Measurements from ENCODE around the gene LDLR.

Gene LDLR

DNA sequence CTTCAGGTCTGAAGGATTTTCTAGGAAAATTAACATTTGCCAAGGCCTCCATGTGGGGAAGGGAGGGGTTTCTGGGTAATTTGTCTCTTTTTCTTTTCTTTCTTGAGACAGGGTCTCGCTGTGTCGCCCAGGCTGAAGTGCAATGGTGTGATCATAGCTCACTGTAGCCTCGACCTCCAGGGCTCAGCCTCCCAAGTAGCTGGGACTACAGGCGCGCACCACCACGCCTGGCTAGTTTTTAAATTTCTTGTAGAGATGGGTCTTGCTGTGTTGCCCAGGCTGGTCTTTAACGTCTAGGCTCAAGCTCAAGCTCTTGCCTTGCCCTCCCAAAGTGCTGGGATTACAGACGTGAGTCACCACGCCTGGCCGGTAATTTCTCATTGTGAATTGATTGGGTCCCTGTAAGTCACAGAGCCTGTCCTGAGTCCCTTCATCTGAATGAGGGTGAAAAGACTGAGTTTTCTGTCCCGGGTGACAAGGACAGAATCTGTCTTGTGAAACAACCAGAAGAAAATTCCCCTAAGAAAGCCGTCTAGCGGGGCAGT is 76.3 kb downstream of the LDLR start:
- Histone ChIP-seq H3K4me3 (ENCODE audit: low read length) (peak overlapping the region; percentile 75), H3K27me3 (replicated peaks; ENCODE audit: control insufficient read depth, insufficient read depth, low read length) (no peaks in the 10 kb centered on the region), H3K4me1 (ENCODE audit: control insufficient read depth, insufficient read depth, low read length) (peaks cover 58% of the 10 kb centered on the region), H3K9ac (ENCODE audit: low read length) (peak overlapping the region; percentile 95), H3K9me3 (ENCODE audit: control insufficient read depth, low read length) (no peaks in the 10 kb centered on the region), H3K36me3 (ENCODE audit: control insufficient read depth, insufficient read depth, low read length, severe bottlenecking) (peaks cover 47% of the 10 kb centered on the region)
- peak; percentile 33 for DNase-seq (ENCODE audit: low read depth)

DNA sequence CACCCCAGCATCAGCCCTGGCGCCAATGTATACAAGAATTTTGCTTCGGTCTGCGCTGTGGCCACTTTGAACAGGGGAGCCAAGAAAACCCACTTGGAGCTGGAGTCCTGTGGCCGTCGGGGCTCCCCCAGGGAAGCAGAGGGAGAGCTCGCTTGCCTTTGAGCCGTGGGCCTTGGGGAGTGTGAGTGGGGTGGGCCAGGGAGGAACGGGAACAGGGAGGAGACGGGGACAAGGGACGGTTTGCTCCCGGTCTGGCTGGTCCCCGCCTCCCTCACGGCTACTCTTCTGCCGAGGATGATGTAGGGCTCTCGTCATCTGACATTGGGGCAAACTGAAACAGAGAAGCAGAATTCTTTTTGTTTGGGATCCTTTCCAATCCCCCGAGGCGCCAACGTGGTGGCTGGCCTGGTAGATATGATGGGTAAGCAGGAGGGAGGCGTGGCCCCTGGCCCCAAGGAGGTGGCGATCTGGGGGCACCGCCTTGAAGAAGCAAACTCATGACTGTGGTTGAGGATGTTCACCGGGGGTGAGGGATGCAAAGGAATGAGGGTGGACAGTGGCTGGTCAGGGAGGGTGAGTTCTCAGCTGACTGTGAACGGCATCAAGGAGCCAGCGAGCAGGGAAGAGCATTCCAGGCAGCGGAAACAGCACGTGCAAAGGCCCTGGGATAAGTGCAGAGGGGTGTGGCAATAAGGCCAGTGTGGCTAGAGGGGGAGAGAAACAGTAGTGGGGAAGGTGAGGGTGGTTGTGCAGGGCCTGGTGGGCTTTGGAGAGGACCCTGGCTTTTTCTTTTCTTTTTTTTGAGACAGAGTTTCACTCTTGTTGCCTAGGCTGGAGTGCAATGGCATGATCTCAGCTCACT is 77.2 kb downstream of the LDLR start:
- no peaks in the 10 kb centered on the region for H3K9me3 ChIP-seq (ENCODE audit: control insufficient read depth, low read length)
- peaks cover 57% of the 10 kb centered on the region for H3K36me3 ChIP-seq (ENCODE audit: control insufficient read depth, insufficient read depth, low read length, severe bottlenecking)
- H3K27me3 ChIP-seq (replicated peaks; ENCODE audit: control insufficient read depth, insufficient read depth, low read length): no peaks in the 10 kb centered on the region
- H3K4me3 ChIP-seq (ENCODE audit: low read length): peak overlapping the region; percentile 75
- H3K9ac ChIP-seq (ENCODE audit: low read length): peak overlapping the region; percentile 95
- H3K4me1 ChIP-seq (ENCODE audit: control insufficient read depth, insufficient read depth, low read length): peaks cover 62% of the 10 kb centered on the region
- peak; percentile 70 for DNase-seq (ENCODE audit: low read depth)

DNA sequence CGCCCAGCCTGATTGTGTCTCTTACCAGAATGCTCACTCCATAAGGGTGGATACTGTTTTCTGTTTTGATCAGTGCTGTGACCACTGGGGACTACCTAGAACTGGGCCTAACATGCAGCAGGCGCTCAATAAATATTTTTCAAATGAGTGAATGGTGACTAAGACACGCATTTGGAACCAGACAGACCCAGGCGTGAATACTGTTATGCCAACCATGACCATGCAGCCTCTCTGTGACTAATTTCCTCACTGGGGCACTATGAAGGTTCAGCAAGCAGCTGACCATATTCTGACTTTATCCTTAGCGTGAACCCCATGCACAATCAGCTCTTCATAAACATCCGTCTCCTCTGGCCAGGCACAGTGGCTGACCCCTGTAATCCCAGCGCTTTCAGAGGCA is 79.3 kb downstream of the LDLR start:
- H3K9ac ChIP-seq (ENCODE audit: low read length): peak overlapping the region; percentile 73
- DNase-seq (ENCODE audit: low read depth): peak; percentile 92
- peaks cover 58% of the 10 kb centered on the region for H3K4me1 ChIP-seq (ENCODE audit: control insufficient read depth, insufficient read depth, low read length)
- no peaks in the 10 kb centered on the region for H3K27me3 ChIP-seq (replicated peaks; ENCODE audit: control insufficient read depth, insufficient read depth, low read length)
- H3K4me3 ChIP-seq (ENCODE audit: low read length): no peak overlapping the region
- no peaks in the 10 kb centered on the region for H3K9me3 ChIP-seq (ENCODE audit: control insufficient read depth, low read length)
- H3K36me3 ChIP-seq (ENCODE audit: control insufficient read depth, insufficient read depth, low read length, severe bottlenecking): peaks cover 70% of the 10 kb centered on the region

DNA sequence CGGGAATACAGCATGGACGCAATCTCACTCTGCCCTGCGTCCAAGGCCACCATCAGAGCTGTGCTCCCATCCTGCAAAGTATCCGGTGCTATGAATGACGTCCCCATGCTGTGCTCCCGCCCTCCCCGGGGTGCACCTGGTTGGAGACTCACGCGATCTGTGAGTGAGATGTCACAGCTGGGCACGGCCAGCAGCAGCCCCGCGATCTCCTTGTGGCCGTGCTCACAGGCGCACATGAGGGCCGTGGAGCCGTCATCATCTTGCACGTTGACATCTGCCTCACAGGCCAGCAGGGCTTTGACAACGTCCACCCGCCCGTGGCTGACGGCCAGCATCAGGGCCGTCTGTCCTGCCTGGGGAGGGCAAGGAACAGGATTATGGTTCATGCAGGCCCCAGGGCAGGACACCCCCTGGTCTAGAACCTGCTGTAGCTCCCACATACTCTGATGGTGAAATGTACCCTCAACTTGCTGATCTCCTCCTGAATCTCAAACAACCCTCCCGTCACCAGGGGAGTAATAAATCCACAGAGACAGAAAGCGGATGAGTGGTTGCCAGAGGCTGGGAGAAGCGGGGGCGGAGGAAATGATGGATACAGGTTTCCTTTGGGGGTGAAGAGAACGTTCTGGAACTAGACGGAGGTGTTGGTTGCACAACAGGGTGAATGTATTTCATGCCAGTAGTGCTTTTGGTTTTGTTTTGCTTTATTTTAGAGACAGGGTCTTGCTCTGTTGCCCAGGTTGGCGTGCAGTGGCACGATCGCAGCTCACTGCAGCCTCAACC is 80.8 kb downstream of the LDLR start:
- Histone ChIP-seq H3K9me3 (ENCODE audit: control insufficient read depth, low read length) (no peaks in the 10 kb centered on the region), H3K4me3 (ENCODE audit: low read length) (no peak overlapping the region), H3K9ac (ENCODE audit: low read length) (peak overlapping the region; percentile 56), H3K27me3 (replicated peaks; ENCODE audit: control insufficient read depth, insufficient read depth, low read length) (no peaks in the 10 kb centered on the region), H3K4me1 (ENCODE audit: control insufficient read depth, insufficient read depth, low read length) (peaks cover 45% of the 10 kb centered on the region), H3K36me3 (ENCODE audit: control insufficient read depth, insufficient read depth, low read length, severe bottlenecking) (peaks cover 81% of the 10 kb centered on the region)
- DNase-seq (ENCODE audit: low read depth): no peak

DNA sequence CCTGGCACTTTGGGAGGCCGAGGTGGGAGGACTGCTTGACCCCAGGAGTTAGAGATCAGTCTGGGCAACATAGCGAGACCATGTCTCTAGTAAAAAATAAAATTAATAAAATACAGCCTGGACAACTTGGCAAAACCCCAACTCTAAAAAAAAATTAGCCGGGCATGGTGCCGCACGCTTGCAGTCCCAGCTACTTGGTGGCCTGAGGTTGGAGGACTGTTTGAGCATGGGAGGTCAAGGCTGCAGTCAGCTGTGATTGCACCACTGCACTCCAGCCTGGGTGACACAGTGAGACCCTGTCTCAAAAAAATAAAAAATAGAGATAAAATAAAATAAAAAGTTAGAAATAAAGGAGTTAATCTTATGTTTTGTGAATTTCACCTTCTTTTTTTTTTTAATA is 81.9 kb downstream of the LDLR start:
- no peak overlapping the region for H3K4me3 ChIP-seq (ENCODE audit: low read length)
- peaks cover 85% of the 10 kb centered on the region for H3K36me3 ChIP-seq (ENCODE audit: control insufficient read depth, insufficient read depth, low read length, severe bottlenecking)
- no peaks in the 10 kb centered on the region for H3K27me3 ChIP-seq (replicated peaks; ENCODE audit: control insufficient read depth, insufficient read depth, low read length)
- no peak for DNase-seq (ENCODE audit: low read depth)
- peaks cover 35% of the 10 kb centered on the region for H3K4me1 ChIP-seq (ENCODE audit: control insufficient read depth, insufficient read depth, low read length)
- no peaks in the 10 kb centered on the region for H3K9me3 ChIP-seq (ENCODE audit: control insufficient read depth, low read length)
- peak overlapping the region; percentile 34 for H3K9ac ChIP-seq (ENCODE audit: low read length)

DNA sequence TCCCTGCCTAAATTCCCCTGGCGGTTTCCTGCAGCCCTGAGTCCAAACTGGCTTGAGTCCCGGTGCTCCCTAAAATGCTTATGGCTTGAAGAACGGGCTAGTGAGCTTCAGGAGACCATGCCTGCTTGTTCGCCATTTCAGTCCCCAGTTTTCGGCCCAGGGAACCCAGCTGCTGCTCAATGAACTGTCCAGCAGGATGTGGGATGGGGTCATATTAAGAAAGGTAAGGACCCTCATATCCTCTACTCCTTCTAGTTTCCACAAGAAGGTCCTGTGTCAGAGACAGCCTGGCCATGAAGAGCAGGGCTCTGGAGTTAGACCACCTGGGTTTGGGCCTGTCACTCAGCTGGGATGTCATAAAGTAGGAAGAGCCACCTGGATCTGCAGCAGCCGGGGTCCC is 83.3 kb downstream of the LDLR start:
- Histone ChIP-seq H3K36me3 (ENCODE audit: control insufficient read depth, insufficient read depth, low read length, severe bottlenecking) (peaks cover 90% of the 10 kb centered on the region), H3K27me3 (replicated peaks; ENCODE audit: control insufficient read depth, insufficient read depth, low read length) (no peaks in the 10 kb centered on the region), H3K9me3 (ENCODE audit: control insufficient read depth, low read length) (no peaks in the 10 kb centered on the region), H3K9ac (ENCODE audit: low read length) (no peak overlapping the region), H3K4me3 (ENCODE audit: low read length) (no peak overlapping the region), H3K4me1 (ENCODE audit: control insufficient read depth, insufficient read depth, low read length) (peaks cover 27% of the 10 kb centered on the region)
- DNase-seq (ENCODE audit: low read depth): no peak

DNA sequence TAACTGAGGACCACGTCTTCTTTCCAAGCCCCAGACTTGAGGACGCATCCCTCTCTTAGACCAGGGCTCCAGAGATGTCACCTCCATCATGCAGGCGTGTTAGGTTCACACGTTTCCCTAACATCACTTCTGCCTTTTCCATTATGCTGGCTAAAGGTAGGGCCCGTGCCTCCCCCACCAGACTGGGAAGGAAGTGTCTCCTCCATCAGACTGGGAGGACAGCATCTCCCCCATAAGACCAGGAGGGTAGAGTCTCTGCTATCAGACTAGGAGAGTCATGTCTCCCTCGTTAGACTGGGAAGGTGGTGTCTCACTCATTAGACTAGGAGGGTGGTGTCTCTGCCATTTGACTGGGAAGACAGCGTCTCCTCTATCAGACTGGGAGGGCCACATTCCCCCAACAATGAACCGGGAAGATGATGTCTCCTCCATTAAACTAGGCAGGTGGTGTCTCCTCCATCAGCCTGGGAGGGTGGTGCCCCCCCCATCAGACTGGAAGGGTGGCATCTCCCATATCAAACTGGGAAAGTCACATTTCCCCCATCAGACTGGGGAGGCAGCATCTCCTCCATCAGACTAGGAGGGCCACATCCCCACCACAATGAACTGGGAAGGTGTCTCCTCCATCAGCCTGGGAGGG is 84.4 kb downstream of the LDLR start:
- peaks cover 91% of the 10 kb centered on the region for H3K36me3 ChIP-seq (ENCODE audit: control insufficient read depth, insufficient read depth, low read length, severe bottlenecking)
- H3K9me3 ChIP-seq (ENCODE audit: control insufficient read depth, low read length): no peaks in the 10 kb centered on the region
- H3K9ac ChIP-seq (ENCODE audit: low read length): no peak overlapping the region
- H3K4me1 ChIP-seq (ENCODE audit: control insufficient read depth, insufficient read depth, low read length): peaks cover 20% of the 10 kb centered on the region
- DNase-seq (ENCODE audit: low read depth): no peak
- no peak overlapping the region for H3K4me3 ChIP-seq (ENCODE audit: low read length)
- H3K27me3 ChIP-seq (replicated peaks; ENCODE audit: control insufficient read depth, insufficient read depth, low read length): no peaks in the 10 kb centered on the region

DNA sequence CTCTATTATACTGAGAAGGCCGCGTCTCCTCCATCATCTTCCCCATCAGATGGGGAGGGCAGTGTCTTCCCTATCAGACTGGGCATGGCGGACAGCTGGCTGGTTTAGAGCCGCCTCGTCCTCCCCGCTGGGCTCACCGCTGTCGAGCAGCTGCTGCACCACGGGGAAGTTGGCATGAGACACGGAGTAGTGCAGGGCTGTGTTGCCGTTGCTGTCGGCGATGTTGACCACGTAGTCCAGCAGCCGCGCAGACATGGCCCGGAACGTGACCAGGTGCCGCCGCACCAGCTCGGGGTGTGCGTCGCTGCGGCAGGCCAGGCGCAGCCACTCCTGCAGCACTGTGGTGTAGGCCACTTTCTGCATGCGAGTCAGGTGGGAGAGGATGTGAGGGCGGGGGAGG is 85.1 kb downstream of the LDLR start:
- H3K27me3 ChIP-seq (replicated peaks; ENCODE audit: control insufficient read depth, insufficient read depth, low read length): no peaks in the 10 kb centered on the region
- peaks cover 88% of the 10 kb centered on the region for H3K36me3 ChIP-seq (ENCODE audit: control insufficient read depth, insufficient read depth, low read length, severe bottlenecking)
- no peaks in the 10 kb centered on the region for H3K9me3 ChIP-seq (ENCODE audit: control insufficient read depth, low read length)
- H3K4me1 ChIP-seq (ENCODE audit: control insufficient read depth, insufficient read depth, low read length): peaks cover 18% of the 10 kb centered on the region
- no peak overlapping the region for H3K4me3 ChIP-seq (ENCODE audit: low read length)
- DNase-seq (ENCODE audit: low read depth): no peak
- no peak overlapping the region for H3K9ac ChIP-seq (ENCODE audit: low read length)

DNA sequence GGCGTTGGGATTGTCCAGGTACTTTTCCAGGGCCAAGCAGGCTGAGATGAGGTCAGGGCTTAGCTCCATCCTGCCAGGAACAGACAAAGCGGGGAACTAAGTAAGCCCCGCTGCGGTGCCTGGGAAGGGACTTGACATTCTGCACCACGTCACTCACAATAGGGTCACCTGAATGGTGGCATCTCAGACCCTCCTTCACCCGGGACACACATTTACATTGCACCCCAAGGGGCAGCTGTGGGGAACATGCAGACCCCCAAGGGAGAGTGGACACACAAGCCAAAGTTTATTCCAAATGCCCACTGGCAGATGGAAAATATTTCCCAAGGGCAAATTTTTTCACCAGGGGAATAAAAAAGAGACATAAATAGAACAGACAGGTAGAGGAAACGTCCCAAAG is 86.7 kb downstream of the LDLR start:
- Histone ChIP-seq H3K4me1 (ENCODE audit: control insufficient read depth, insufficient read depth, low read length) (peaks cover 21% of the 10 kb centered on the region), H3K36me3 (ENCODE audit: control insufficient read depth, insufficient read depth, low read length, severe bottlenecking) (peaks cover 76% of the 10 kb centered on the region), H3K4me3 (ENCODE audit: low read length) (no peak overlapping the region), H3K9ac (ENCODE audit: low read length) (no peak overlapping the region), H3K27me3 (replicated peaks; ENCODE audit: control insufficient read depth, insufficient read depth, low read length) (no peaks in the 10 kb centered on the region), H3K9me3 (ENCODE audit: control insufficient read depth, low read length) (no peaks in the 10 kb centered on the region)
- DNase-seq (ENCODE audit: low read depth): no peak

DNA sequence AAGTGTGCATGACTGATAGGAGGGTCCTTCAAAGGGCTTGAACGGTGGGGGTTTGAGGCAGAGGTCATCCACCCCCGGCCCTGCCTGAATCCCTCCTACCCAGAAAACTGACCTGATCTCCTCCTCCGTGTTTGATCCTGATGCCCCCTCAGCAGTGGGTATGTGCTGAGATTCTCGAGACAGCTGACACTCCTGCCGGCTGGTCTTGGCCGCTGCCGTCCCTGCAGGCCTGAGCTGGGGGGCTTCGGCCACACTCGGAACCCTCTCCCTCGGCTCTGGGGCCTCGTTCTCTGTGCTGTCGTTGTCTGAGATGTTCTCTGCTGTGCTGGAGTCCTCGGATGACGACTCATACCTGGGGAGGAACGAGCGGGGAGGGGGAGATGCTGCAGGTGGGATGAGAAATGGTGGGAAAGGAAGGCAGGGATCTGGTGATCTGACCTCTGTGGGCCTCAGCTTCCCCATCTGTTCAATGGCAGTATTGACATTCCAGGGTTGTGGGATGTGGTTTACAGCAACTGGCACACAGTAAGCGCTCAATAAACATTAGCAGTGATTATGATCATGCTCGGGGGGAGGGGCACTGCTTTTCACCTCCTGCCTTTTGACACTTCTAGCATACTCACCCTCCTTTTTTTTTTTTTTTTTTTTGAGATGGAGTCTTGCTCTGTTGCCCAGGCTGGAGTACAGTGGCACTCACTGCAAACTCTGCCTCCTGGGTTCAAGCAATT is 87.4 kb downstream of the LDLR start:
- DNase-seq (ENCODE audit: low read depth): no peak
- H3K9me3 ChIP-seq (ENCODE audit: control insufficient read depth, low read length): no peaks in the 10 kb centered on the region
- no peak overlapping the region for H3K4me3 ChIP-seq (ENCODE audit: low read length)
- no peak overlapping the region for H3K9ac ChIP-seq (ENCODE audit: low read length)
- H3K4me1 ChIP-seq (ENCODE audit: control insufficient read depth, insufficient read depth, low read length): peaks cover 20% of the 10 kb centered on the region
- H3K36me3 ChIP-seq (ENCODE audit: control insufficient read depth, insufficient read depth, low read length, severe bottlenecking): peaks cover 70% of the 10 kb centered on the region
- no peaks in the 10 kb centered on the region for H3K27me3 ChIP-seq (replicated peaks; ENCODE audit: control insufficient read depth, insufficient read depth, low read length)

All from adipocyte (in vitro differentiated cells).